CD4-positive, alpha-beta T cell (primary cell): Measurements from ENCODE around the gene BANF1. TPM values are rescaled to one million over a fixed set of nuclear protein-coding genes. Genes with fewer than 3 reads are reported as not detected.

Experiments used
- ATAC-seq: fragments of 200-7000 bp; cut with Tn5 transposase; one replicate; pipeline ENCODE4 v1.10.0; 2022; ENCODE audit warnings: mild to moderate bottlenecking; ENCODE audit not compliant: poor library complexity
- CTCF ChIA-PET: fragments of 350-600 bp; sonication (Branson Sonifier 250); formaldehyde crosslinking; loops from one replicate; lab custom pipeline; 2021; ENCODE audit warnings: antibody characterized with exemption, inconsistent platforms; lab: Charles Lee
- POLR2A ChIA-PET: fragments of 350-600 bp; sonication (Branson Sonifier 250); formaldehyde crosslinking; loops from one replicate; lab custom pipeline; 2021; ENCODE audit warnings: antibody characterized with exemption, inconsistent platforms; lab: Charles Lee
- DNase-seq, 14 experiments: peaks; one replicate each; pipeline ENCODE4 v3.0.0-alpha.2; 2013 to 2020; ENCODE audit warnings: mixed read lengths in 2 of 14
- H3K27ac ChIP-seq, 2 donors: one replicate each; pipeline versions ENCODE4 v1.5.1 to v1.7.0; 2013; ENCODE audit warnings: low read length in 2 of 2, low read depth in 1 of 2, mild to moderate bottlenecking in 1 of 2
- H3K27me3 ChIP-seq, 2 experiments: 1 replicate in 1 of 2; 2 replicates in 1 of 2; pipeline versions ENCODE4 v1.6.1 to v1.7.0; 2013; ENCODE audit warnings: low read length in 2 of 2, control low read depth in 1 of 2, mild to moderate bottlenecking in 1 of 2, moderate library complexity in 1 of 2; ENCODE audit not compliant: insufficient read depth in 2 of 2, control insufficient read depth in 1 of 2
- H3K36me3 ChIP-seq: one replicate; pipeline ENCODE4 v1.6.1; 2013; ENCODE audit warnings: low read length, control low read depth; ENCODE audit not compliant: insufficient read depth
- H3K4me1 ChIP-seq: one replicate; pipeline ENCODE4 v1.6.1; 2013; ENCODE audit warnings: low read length, control low read depth; ENCODE audit not compliant: insufficient read depth
- H3K4me3 ChIP-seq: one replicate; pipeline ENCODE4 v1.5.1; 2013; ENCODE audit warnings: mild to moderate bottlenecking, low read length, moderate library complexity
- H3K9me3 ChIP-seq, 2 experiments: 1 replicate in 1 of 2; 2 replicates in 1 of 2; pipeline versions ENCODE4 v1.6.1 to v1.7.0; 2013; ENCODE audit warnings: low read length in 2 of 2, mild to moderate bottlenecking in 2 of 2, control low read depth in 1 of 2, moderate library complexity in 1 of 2; ENCODE audit not compliant: control insufficient read depth in 1 of 2, insufficient read depth in 1 of 2
- H3K27ac Mint-ChIP-seq: one replicate; pipeline ENCODE4 v1.8.0; 2020; ENCODE audit warnings: mixed read lengths
- H3K27me3 Mint-ChIP-seq: one replicate; pipeline ENCODE4 v1.8.0; 2021; ENCODE audit warnings: mixed read lengths
- H3K36me3 Mint-ChIP-seq: one replicate; pipeline ENCODE4 v1.8.0; 2021; ENCODE audit warnings: low read depth, mixed read lengths
- H3K4me1 Mint-ChIP-seq: one replicate; pipeline ENCODE4 v1.8.0; 2021; ENCODE audit warnings: low read depth, mixed read lengths
- H3K4me3 Mint-ChIP-seq: one replicate; pipeline ENCODE4 v1.8.0; 2020; ENCODE audit warnings: mild to moderate bottlenecking, mixed read lengths
- H3K9me3 Mint-ChIP-seq: one replicate; pipeline ENCODE4 v1.8.0; 2020; ENCODE audit warnings: mixed read lengths
- CTCF ChIP-seq: fragments of 200-600 bp; IDR thresholded peaks from one replicate; pipeline ENCODE4 v1.8.0; 2022; ENCODE audit warnings: antibody characterized with exemption, mild to moderate bottlenecking
- intact Hi-C, 2 experiments: fragments of 100-400 bp; cut with DNase I in 1 of 2; cut with micrococcal nuclease in 1 of 2; formaldehyde crosslinking; loops; one replicate each; pipeline versions ENCODE4 v1.15.1 to v1.9.0; 2023 to 2025; cut with DNase I, micrococcal nuclease
- total RNA-seq, 174 experiments: library from RNA in 2 of 174; stranded (reverse) in 2 of 174; gene quantifications; one replicate each; pipeline ENCODE4 v1.2.3 and lab custom pipeline; 2021 to 2026

Gene BANF1
- total RNA-seq, 2 experiments from 2014 or later, result 21.3 to 22.3 TPM

- POLR2A ChIA-PET, result interaction anchor here (1.1 kb wide), 1 partner anchor 92 kb away, joined by 3 read pairs; the partner anchor contains the start of gene CCDC85B
- Mint-ChIP-seq H3K36me3 (peaks cover 20% of the 10 kb centered on the region), H3K27me3 (no peaks in the 10 kb centered on the region), H3K4me3 (no peak overlapping the region), H3K9me3 (no peaks in the 10 kb centered on the region), H3K27ac (no peak overlapping the region), H3K4me1 (no peaks in the 10 kb centered on the region)
- no peak for TF ChIP-seq CTCF
- intact Hi-C loops, result loop anchor here in 1 of 2 experiments (10.0 kb wide), 1 partner anchor 358 kb away; no protein-coding TSS in a partner anchor
- DNase-seq (no peak), ATAC-seq (no peak)
- Histone ChIP-seq H3K4me1 (no peaks in the 10 kb centered on the region), H3K27me3 (no peaks in the 10 kb centered on the region), H3K36me3 (peaks cover 15% of the 10 kb centered on the region), H3K4me3 (no peak overlapping the region), H3K9me3 (no peaks in the 10 kb centered on the region), H3K27ac (no peak overlapping the region)
- CTCF ChIA-PET, result interaction anchor here (1.4 kb wide), 1 partner anchor 98 kb away, joined by 5 read pairs; no protein-coding TSS in a partner anchor
These were observed 19.3 kb upstream of the BANF1 start for GRCh38 chr11:65982824-65983588.

GRCh38 chr11:65983589-65983987 lies 18.7 kb upstream of the BANF1 start:
- no peaks in the 10 kb centered on the region for H3K9me3 ChIP-seq
- H3K27ac Mint-ChIP-seq, result no peak overlapping the region
- TF ChIP-seq CTCF, result no peak
- DNase-seq (no peak), ATAC-seq (no peak)
- ChIA-PET CTCF (interaction anchor here (2.9 kb wide), 1 partner anchor 95 kb away, joined by 8 read pairs; the partner anchor contains the start of gene FIBP), POLR2A (interaction anchor here (1.1 kb wide), 1 partner anchor 93 kb away, joined by 3 read pairs; the partner anchor contains the start of gene CCDC85B)
- no peaks in the 10 kb centered on the region for H3K9me3 Mint-ChIP-seq
- H3K36me3 ChIP-seq, result peaks cover 9% of the 10 kb centered on the region
- no peak overlapping the region for H3K4me3 ChIP-seq
- H3K4me1 Mint-ChIP-seq, result no peaks in the 10 kb centered on the region
- intact Hi-C loops, result loop anchor here in 1 of 2 experiments (10.0 kb wide), 1 partner anchor 359 kb away; no protein-coding TSS in a partner anchor
- no peaks in the 10 kb centered on the region for H3K27me3 Mint-ChIP-seq
- no peak overlapping the region for H3K4me3 Mint-ChIP-seq
- no peak overlapping the region for H3K27ac ChIP-seq
- H3K27me3 ChIP-seq, result no peaks in the 10 kb centered on the region
- H3K36me3 Mint-ChIP-seq, result peaks cover 14% of the 10 kb centered on the region
- no peaks in the 10 kb centered on the region for H3K4me1 ChIP-seq

GRCh38 chr11:65987336-65987735 lies 15.0 kb upstream of the BANF1 start:
- no peaks in the 10 kb centered on the region for H3K27me3 ChIP-seq
- ATAC-seq (no peak), DNase-seq (no peak)
- H3K9me3 Mint-ChIP-seq, result no peaks in the 10 kb centered on the region
- H3K4me3 Mint-ChIP-seq, result no peak overlapping the region
- POLR2A ChIA-PET, result interaction anchor here (1.3 kb wide), 1 partner anchor 97 kb away, joined by 6 read pairs; the partner anchor contains the start of gene CCDC85B
- peaks cover 10% of the 10 kb centered on the region for H3K4me1 ChIP-seq
- H3K36me3 ChIP-seq, result no peaks in the 10 kb centered on the region
- H3K4me3 ChIP-seq, result no peak overlapping the region
- no peak overlapping the region for H3K27ac Mint-ChIP-seq
- intact Hi-C loops, result loop anchor here in 1 of 2 experiments (10.0 kb wide), 1 partner anchor 363 kb away; no protein-coding TSS in a partner anchor
- no peaks in the 10 kb centered on the region for H3K27me3 Mint-ChIP-seq
- no peak for TF ChIP-seq CTCF
- CTCF ChIA-PET, result interaction anchor here (1.9 to 2.6 kb wide), 2 partner anchors 98 to 103 kb away, joined by 14 read pairs; partner anchors contain the start of genes CCDC85B and FIBP
- H3K4me1 Mint-ChIP-seq, result peaks cover 6% of the 10 kb centered on the region
- no peaks in the 10 kb centered on the region for H3K9me3 ChIP-seq
- peaks cover 10% of the 10 kb centered on the region for H3K36me3 Mint-ChIP-seq
- no peak overlapping the region for H3K27ac ChIP-seq
